ENCODE results near the gene OPCML. TPM values are rescaled to one million over a fixed set of nuclear protein-coding genes. Genes with fewer than 3 reads are reported as not detected.

The OPCML gene
- total RNA-seq, 1 experiment from 2014 or later: 0.94 TPM

DNA sequence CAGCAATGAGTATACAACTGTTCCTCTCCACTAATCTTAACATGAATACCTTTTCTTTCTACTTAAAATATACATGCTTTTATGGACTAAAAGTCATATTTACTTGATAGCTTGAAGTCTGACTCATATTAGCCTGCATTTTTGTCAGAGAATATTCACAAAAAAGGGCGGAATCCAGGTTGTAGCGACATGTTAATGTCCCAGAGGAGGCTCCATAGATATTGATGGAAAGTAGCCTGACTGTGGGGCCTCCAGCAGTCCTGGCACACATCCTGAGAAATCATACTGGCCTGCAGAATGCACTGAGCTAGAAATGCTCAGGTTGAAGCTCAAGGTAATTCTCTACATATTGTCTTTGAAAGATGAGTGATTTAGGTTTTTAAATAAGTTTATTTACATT, 1110.7 kb downstream of the OPCML start:
- Mint-ChIP-seq H3K9me3 (no peaks in the 10 kb centered on the region), H3K4me3 (no peak overlapping the region), H3K27ac (no peak overlapping the region), H3K36me3 (ENCODE audit: insufficient read depth in 1 of 3, low read depth in 3 of 3) (no peaks in the 10 kb centered on the region; a peak in 1 of 7 replicates), H3K4me1 (peaks cover 9 to 12% of the 10 kb centered on the region in 2 experiments), H3K27me3 (ENCODE audit: low read depth) (0 out of 2 replicates have a peak, but pooled peaks cover 2% of the 10 kb centered on the region)
- Histone ChIP-seq H3K4ac (ENCODE audit: low read depth, low read length) (no peak overlapping the region), H3K9ac (ENCODE audit: extremely low read depth, insufficient read length, low read length) (no peak overlapping the region), H2BK20ac (ENCODE audit: low read depth, low read length, poor library complexity, severe bottlenecking) (no peak overlapping the region), H2BK120ac (ENCODE audit: low read depth, low read length, poor library complexity, severe bottlenecking) (no peak overlapping the region), H2AFZ (ENCODE audit: low read length) (no peak overlapping the region), H3K9me3 (ENCODE audit: control insufficient read depth, low read depth, low read length) (no peaks in the 10 kb centered on the region), H3K23ac (ENCODE audit: insufficient read length, low read depth, low read length) (no peak overlapping the region), H4K91ac (ENCODE audit: insufficient read length, low read depth, low read length) (no peak overlapping the region), H3K56ac (ENCODE audit: insufficient read length, low read depth, low read length) (no peak overlapping the region), H4K8ac (replicated peaks; ENCODE audit: insufficient read length, low read depth, low read length) (no peak overlapping the region), H3K18ac (ENCODE audit: insufficient read length, low read depth, low read length) (no peak overlapping the region), H2AK5ac (ENCODE audit: insufficient read length, low read length) (no peak overlapping the region), H3K4me2 (ENCODE audit: insufficient read depth, insufficient read length, low read length) (no peak overlapping the region), H3K79me1 (ENCODE audit: insufficient read depth, low read depth, low read length, poor library complexity, severe bottlenecking) (no peaks in the 10 kb centered on the region), H3K79me2 (ENCODE audit: insufficient read depth, low read length) (no peaks in the 10 kb centered on the region), H4K20me1 (ENCODE audit: control insufficient read depth, insufficient read depth, insufficient read length) (no peaks in the 10 kb centered on the region), H4K5ac (ENCODE audit: insufficient read length, low read depth, low read length) (no peak overlapping the region), H3T11ph (ENCODE audit: low read length) (no peak overlapping the region), H3K4me1 (ENCODE audit: insufficient read depth, low read length) (peaks cover 3% of the 10 kb centered on the region; the same call in 1 of the 2 replicates), H3K27me3 (ENCODE audit: insufficient read depth, low read length) (no peaks in the 10 kb centered on the region), H2BK12ac (ENCODE audit: insufficient read length, low read depth, low read length) (no peak overlapping the region), H3K23me2 (ENCODE audit: insufficient read length, low read depth, low read length, poor library complexity, severe bottlenecking) (no peaks in the 10 kb centered on the region), H2BK5ac (ENCODE audit: insufficient read length, low read length) (no peak overlapping the region), H2BK15ac (ENCODE audit: low read depth, low read length) (no peak overlapping the region), H3K27ac (ENCODE audit: insufficient read length, low read depth, low read length) (no peak overlapping the region), H3K14ac (ENCODE audit: insufficient read depth, low read length) (no peak overlapping the region)
- DNase-seq: no peak
- TF ChIP-seq, protein P1, sequence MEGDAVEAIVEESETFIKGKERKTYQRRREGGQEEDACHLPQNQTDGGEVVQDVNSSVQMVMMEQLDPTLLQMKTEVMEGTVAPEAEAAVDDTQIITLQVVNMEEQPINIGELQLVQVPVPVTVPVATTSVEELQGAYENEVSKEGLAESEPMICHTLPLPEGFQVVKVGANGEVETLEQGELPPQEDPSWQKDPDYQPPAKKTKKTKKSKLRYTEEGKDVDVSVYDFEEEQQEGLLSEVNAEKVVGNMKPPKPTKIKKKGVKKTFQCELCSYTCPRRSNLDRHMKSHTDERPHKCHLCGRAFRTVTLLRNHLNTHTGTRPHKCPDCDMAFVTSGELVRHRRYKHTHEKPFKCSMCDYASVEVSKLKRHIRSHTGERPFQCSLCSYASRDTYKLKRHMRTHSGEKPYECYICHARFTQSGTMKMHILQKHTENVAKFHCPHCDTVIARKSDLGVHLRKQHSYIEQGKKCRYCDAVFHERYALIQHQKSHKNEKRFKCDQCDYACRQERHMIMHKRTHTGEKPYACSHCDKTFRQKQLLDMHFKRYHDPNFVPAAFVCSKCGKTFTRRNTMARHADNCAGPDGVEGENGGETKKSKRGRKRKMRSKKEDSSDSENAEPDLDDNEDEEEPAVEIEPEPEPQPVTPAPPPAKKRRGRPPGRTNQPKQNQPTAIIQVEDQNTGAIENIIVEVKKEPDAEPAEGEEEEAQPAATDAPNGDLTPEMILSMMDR (conservative IDR thresholded peaks at IDR 0.05): no peak
- no CpG with 5 or more reads among the region's 2 CpGs for WGBS (ENCODE audit: extremely low coverage, insufficient read length, low lambda C conversion rate)

Measured in H9 (cell line).